ENCODE data around the gene NBPF3.
"Not testable (repeated sequence)": the region's sequence is repeated elsewhere in the genome, so short reads cannot be mapped to it uniquely, and the experiment has no call there.

DNA sequence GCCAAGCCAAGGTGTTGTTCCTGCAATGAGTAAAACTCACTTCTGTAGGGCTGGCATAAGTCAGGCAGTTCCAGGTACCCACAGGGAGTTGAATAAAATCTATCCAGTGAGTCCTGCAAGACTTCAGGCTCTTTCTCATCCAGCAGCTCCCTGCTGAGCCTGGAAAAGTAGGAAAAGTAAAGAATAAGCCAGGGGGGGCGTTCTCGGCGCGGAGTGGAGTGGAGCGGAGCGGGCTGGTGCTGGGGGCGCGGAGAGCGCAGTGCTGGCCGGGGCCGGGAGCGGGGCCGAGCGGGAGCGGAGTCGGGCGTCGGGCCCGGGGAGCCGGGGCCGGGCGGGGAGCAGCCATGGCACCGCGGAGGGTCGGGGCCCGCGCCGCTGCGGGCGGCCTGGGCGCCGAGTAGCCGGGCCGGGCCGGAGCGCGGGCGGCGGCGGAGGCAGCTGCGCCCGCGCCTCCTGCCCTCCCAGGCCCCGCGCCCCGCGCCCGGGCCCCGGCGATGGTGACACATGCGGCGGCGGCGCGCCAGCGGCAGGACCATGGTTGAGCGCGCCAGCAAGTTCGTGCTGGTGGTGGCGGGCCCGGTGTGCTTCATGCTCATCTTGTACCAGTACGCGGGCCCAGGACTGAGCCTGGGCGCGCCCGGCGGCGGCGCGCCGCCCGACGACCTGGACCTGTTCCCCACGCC, 12.0 kb upstream of the NBPF3 start:
- TF ChIP-seq, protein P1, sequence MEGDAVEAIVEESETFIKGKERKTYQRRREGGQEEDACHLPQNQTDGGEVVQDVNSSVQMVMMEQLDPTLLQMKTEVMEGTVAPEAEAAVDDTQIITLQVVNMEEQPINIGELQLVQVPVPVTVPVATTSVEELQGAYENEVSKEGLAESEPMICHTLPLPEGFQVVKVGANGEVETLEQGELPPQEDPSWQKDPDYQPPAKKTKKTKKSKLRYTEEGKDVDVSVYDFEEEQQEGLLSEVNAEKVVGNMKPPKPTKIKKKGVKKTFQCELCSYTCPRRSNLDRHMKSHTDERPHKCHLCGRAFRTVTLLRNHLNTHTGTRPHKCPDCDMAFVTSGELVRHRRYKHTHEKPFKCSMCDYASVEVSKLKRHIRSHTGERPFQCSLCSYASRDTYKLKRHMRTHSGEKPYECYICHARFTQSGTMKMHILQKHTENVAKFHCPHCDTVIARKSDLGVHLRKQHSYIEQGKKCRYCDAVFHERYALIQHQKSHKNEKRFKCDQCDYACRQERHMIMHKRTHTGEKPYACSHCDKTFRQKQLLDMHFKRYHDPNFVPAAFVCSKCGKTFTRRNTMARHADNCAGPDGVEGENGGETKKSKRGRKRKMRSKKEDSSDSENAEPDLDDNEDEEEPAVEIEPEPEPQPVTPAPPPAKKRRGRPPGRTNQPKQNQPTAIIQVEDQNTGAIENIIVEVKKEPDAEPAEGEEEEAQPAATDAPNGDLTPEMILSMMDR (conservative IDR thresholded peaks at IDR 0.05; ENCODE audit: low read length) = not testable (repeated sequence)
- not testable (repeated sequence) for TF ChIP-seq EZH2phosphoT487 (IDR thresholded peaks at IDR 0.05; ENCODE audit: borderline replicate concordance, low read depth, low read length)

All from OCI-LY7 (cell line).